IMR-90 (cell line): Measurements from ENCODE around the gene GATA5. TPM values are rescaled to one million over a fixed set of nuclear protein-coding genes. Genes with fewer than 3 reads are reported as not detected.
A peak's percentile ranks its signal among the peaks of the same experiment; 100 is the strongest.

Experiments used
- ATAC-seq: fragments of 200-7000 bp; cut with Tn5 transposase; 2 replicates; pipeline ENCODE4 v1.9.1; 2020; ENCODE audit warnings: low read depth, mild to moderate bottlenecking, moderate library complexity
- BruUV-seq: library from RNA; stranded (reverse); fragments of 400-500 nt; replicated peaks from 2 replicates; lab custom pipeline; 2021; lab: Mats Ljungman, UMichigan
- CTCF ChIA-PET: fragments of 300-600 bp; formaldehyde crosslinking; extraction: SDS; loops from one replicate; lab custom pipeline; 2021; ENCODE audit warnings: antibody characterized with exemption; lab: Yijun Ruan, JAX
- POLR2A ChIA-PET: fragments of 300-600 bp; sonication (Branson Sonifier 250); formaldehyde crosslinking; loops from one replicate; lab custom pipeline; 2022; ENCODE audit warnings: antibody characterized with exemption; ENCODE audit not compliant: unreplicated experiment; lab: Charles Lee
- DNase-seq: peaks from one replicate; pipeline ENCODE4 v3.0.0; 2013
- H2AFZ ChIP-seq: replicated peaks from 2 replicates; pipeline ENCODE3; 2013; ENCODE audit warnings: low read length, mild to moderate bottlenecking; ENCODE audit not compliant: poor library complexity
- H2AK5ac ChIP-seq: 2 replicates; pipeline ENCODE4 v1.6.1; 2013; ENCODE audit warnings: low read depth, low read length, inconsistent platforms
- H2AK9ac ChIP-seq: replicated peaks from 2 replicates; pipeline ENCODE3; 2013; ENCODE audit warnings: mild to moderate bottlenecking, low read depth, low read length, moderate library complexity; ENCODE audit not compliant: poor library complexity
- H2BK120ac ChIP-seq: 2 replicates; pipeline ENCODE4 v1.6.1; 2013; ENCODE audit warnings: low read depth, low read length, inconsistent platforms
- H2BK15ac ChIP-seq: 3 replicates; pipeline ENCODE4 v1.6.1; 2013; ENCODE audit warnings: low read depth, low read length, inconsistent platforms
- H2BK20ac ChIP-seq: 2 replicates; pipeline ENCODE4 v1.6.1; 2013; ENCODE audit warnings: low read depth, mild to moderate bottlenecking, inconsistent platforms, low read length, moderate library complexity
- H2BK5ac ChIP-seq: 2 replicates; pipeline ENCODE4 v1.6.1; 2013; ENCODE audit warnings: mild to moderate bottlenecking, low read depth, low read length, inconsistent platforms; ENCODE audit not compliant: poor library complexity, severe bottlenecking
- H3K14ac ChIP-seq: replicated peaks from 2 replicates; pipeline ENCODE4 v1.6.1; 2013; ENCODE audit warnings: low read depth, low read length, inconsistent platforms
- H3K18ac ChIP-seq: 2 replicates; pipeline ENCODE4 v1.6.1; 2013; ENCODE audit warnings: low read depth, low read length, control low read depth
- H3K23ac ChIP-seq: 2 replicates; pipeline ENCODE4 v1.6.1; 2013; ENCODE audit warnings: low read depth, low read length, inconsistent platforms
- H3K27ac ChIP-seq: 2 replicates; pipeline ENCODE4 v1.5.1; 2013; ENCODE audit warnings: mild to moderate bottlenecking, control low read depth, low read length; ENCODE audit not compliant: insufficient read depth
- H3K27me3 ChIP-seq: 2 replicates; pipeline ENCODE4 v1.6.1; 2013; ENCODE audit warnings: low read length; ENCODE audit not compliant: control insufficient read depth, insufficient read depth
- H3K36me3 ChIP-seq: 2 replicates; pipeline ENCODE4 v1.6.1; 2013; ENCODE audit warnings: low read length, mixed read lengths; ENCODE audit not compliant: control insufficient read depth, insufficient read depth
- H3K4ac ChIP-seq: 2 replicates; pipeline ENCODE4 v1.6.1; 2013; ENCODE audit warnings: low read depth, low read length, inconsistent platforms
- H3K4me1 ChIP-seq: 2 replicates; pipeline ENCODE4 v1.6.1; 2013; ENCODE audit warnings: low read length, mixed read lengths; ENCODE audit not compliant: control insufficient read depth, insufficient read depth
- H3K4me2 ChIP-seq: 2 replicates; pipeline ENCODE4 v1.6.1; 2013; ENCODE audit warnings: low read depth, mild to moderate bottlenecking, control low read depth, low read length, moderate library complexity
- H3K4me3 ChIP-seq: 2 replicates; pipeline ENCODE4 v1.5.1; 2013; ENCODE audit warnings: low read depth, mild to moderate bottlenecking, control low read depth, low read length, moderate library complexity; ENCODE audit not compliant: insufficient read depth
- H3K56ac ChIP-seq: 2 replicates; pipeline ENCODE4 v1.6.1; 2013; ENCODE audit warnings: low read length, inconsistent platforms; ENCODE audit not compliant: insufficient read depth; ENCODE audit errors: extremely low read depth
- H3K79me1 ChIP-seq, 2 experiments: 2 replicates each; pipeline ENCODE4 v1.6.1; 2013; ENCODE audit warnings: low read length in 2 of 2, inconsistent platforms in 1 of 2, low read depth in 1 of 2
- H3K9ac ChIP-seq: 2 replicates; pipeline ENCODE4 v1.6.1; 2013; ENCODE audit warnings: low read depth, low read length, control low read depth
- H3K9me1 ChIP-seq: 2 replicates; pipeline ENCODE4 v1.6.1; 2013; ENCODE audit warnings: low read length, inconsistent platforms; ENCODE audit not compliant: insufficient read depth
- H3K9me3 ChIP-seq: 2 replicates; pipeline ENCODE4 v1.6.1; 2013; ENCODE audit warnings: low read length; ENCODE audit not compliant: control insufficient read depth, insufficient read depth
- H4K20me1 ChIP-seq: 2 replicates; pipeline ENCODE4 v1.6.1; 2013; ENCODE audit warnings: low read length, inconsistent platforms; ENCODE audit not compliant: insufficient read depth
- H4K5ac ChIP-seq: 2 replicates; pipeline ENCODE4 v1.6.1; 2013; ENCODE audit warnings: mild to moderate bottlenecking, low read depth, low read length, control low read depth
- H4K8ac ChIP-seq, 2 experiments: 2 replicates each; pipeline ENCODE4 v1.6.1; 2013; ENCODE audit warnings: low read depth in 2 of 2, low read length in 2 of 2, control low read depth in 1 of 2, inconsistent platforms in 1 of 2
- H4K91ac ChIP-seq: 2 replicates; pipeline ENCODE4 v1.6.1; 2013; ENCODE audit warnings: low read depth, low read length, inconsistent platforms; ENCODE audit not compliant: insufficient read depth
- BHLHE40 ChIP-seq: fragments of 150-350 bp; IDR thresholded peaks from 2 replicates; pipeline ENCODE4 v1.6.1; 2016; ENCODE audit warnings: mild to moderate bottlenecking, low read depth, low read length
- CEBPB ChIP-seq: IDR thresholded peaks from 2 replicates; pipeline ENCODE4 v1.6.1; 2012; ENCODE audit warnings: low read depth, low read length, improper control_type of control experiment
- NFE2L2 ChIP-seq: fragments of 150-350 bp; IDR thresholded peaks from 2 replicates; pipeline ENCODE4 v1.6.1; 2016; ENCODE audit warnings: low read depth, mild to moderate bottlenecking, low read length
- RAD21 ChIP-seq: IDR thresholded peaks from 2 replicates; pipeline ENCODE4 v1.6.1; 2012; ENCODE audit warnings: low read length, improper control_type of control experiment
- RCOR1 ChIP-seq: IDR thresholded peaks from 2 replicates; pipeline ENCODE4 v1.6.1; 2012; ENCODE audit warnings: mild to moderate bottlenecking, low read length, improper control_type of control experiment; ENCODE audit not compliant: insufficient replicate concordance
- SMC3 ChIP-seq: fragments of 150-350 bp; IDR thresholded peaks from 2 replicates; pipeline ENCODE4 v1.6.1; 2016; ENCODE audit warnings: low read depth, mild to moderate bottlenecking, antibody characterized with exemption, low read length, moderate library complexity
- WGBS, 2 experiments: methylation state at CpG; one replicate each; pipeline versions ENCODE4 v1.1.5 to v1.1.7; 2013; ENCODE audit warnings: missing lambda C conversion rate in 2 of 2; ENCODE audit not compliant: insufficient read length in 1 of 2; ENCODE audit errors: extremely low coverage in 2 of 2; 5-methylcytosine and 5-hydroxymethylcytosine counted together
- dilution Hi-C: fragments of 300-500 bp; cut with HindIII; formaldehyde crosslinking; loops from one replicate; pipeline ENCODE4 v1.14.3; 2018; ENCODE audit warnings: low sequenced_read_pairs; ENCODE audit not compliant: unreplicated experiment
- in situ Hi-C: fragments of 300-500 bp; cut with MboI; formaldehyde crosslinking; loops from 3 replicates; pipeline ENCODE4 v1.14.3; 2019; ENCODE audit warnings: low sequenced_read_pairs, inconsistent platforms, mixed read lengths
- intact Hi-C: fragments of 100-400 bp; cut with micrococcal nuclease; formaldehyde crosslinking; loops from 2 replicates; pipeline ENCODE4 v1.10.0; 2022
- polyA plus RNA-seq, 3 experiments: library from polyadenylated mRNA; depleted of rRNA; stranded (reverse); fragments of >200 nt; gene quantifications; 2 replicates each; pipeline ENCODE4 v1.2.3, GENCODE V29; 2012; ENCODE audit warnings: low replicate concordance in 1 of 3
- total RNA-seq: library from RNA; depleted of rRNA; stranded (reverse); fragments of >200 nt; gene quantifications from 2 replicates; pipeline ENCODE4 v1.2.3, GENCODE V29; 2012
- TF ChIP-seq, protein P1 (sequence below): fragments of 150-350 bp; IDR thresholded peaks from 2 replicates; pipeline ENCODE4 v1.6.1; 2016; ENCODE audit warnings: low read depth, mild to moderate bottlenecking, low read length, moderate library complexity, borderline replicate concordance
- TF ChIP-seq, protein P2 (sequence below): conservative IDR thresholded peaks from 2 replicates; pipeline ENCODE4 v1.5.1; 2012; ENCODE audit warnings: mild to moderate bottlenecking, low read depth, low read length, improper control_type of control experiment

The GATA5 gene
- total and polyA plus RNA-seq, 2 of the 4 experiments (the other 2 are of a cell fraction): not detected

- H3K36me3 ChIP-seq: no peaks in the 10 kb centered on the region
- H3K14ac ChIP-seq: no peak overlapping the region
- dilution Hi-C loops (no loop called here), intact Hi-C loops (no loop called here), in situ Hi-C loops (no loop called here)
- no peak overlapping the region for H3K9ac ChIP-seq
- H4K20me1 ChIP-seq: no peaks in the 10 kb centered on the region
- no peak overlapping the region; the same call in 1 of the 2 replicates for H3K4me2 ChIP-seq
- no CpG with 5 or more reads among the region's 12 CpGs for WGBS, 2 experiments
- H2AK9ac ChIP-seq: no peak overlapping the region
- no peak overlapping the region for H2AK5ac ChIP-seq
- H2BK5ac ChIP-seq: no peak overlapping the region
- no peak overlapping the region for H4K5ac ChIP-seq
- peak; percentile 45 for DNase-seq
- no peaks in the 10 kb centered on the region; the same call in 1 of the 2 replicates for H3K9me1 ChIP-seq
- H2BK20ac ChIP-seq: no peak overlapping the region
- no peak overlapping the region for H3K56ac ChIP-seq
- no peak overlapping the region for H3K27ac ChIP-seq
- H3K4me3 ChIP-seq: no peak overlapping the region
- no peak overlapping the region for H4K8ac ChIP-seq
- no peak overlapping the region; the same call in 1 of the 2 replicates for H3K4ac ChIP-seq
- BruUV-seq: no TSS peak
- H2BK15ac ChIP-seq: no peak overlapping the region
- ChIA-PET CTCF (no interaction called here), POLR2A (no interaction called here)
- peak; percentile 81 for ATAC-seq
- TF ChIP-seq CEBPB (no peak), BHLHE40 (no peak), RAD21 (no peak), NFE2L2 (no peak), RCOR1 (no peak), SMC3 (no peak)
- TF ChIP-seq, protein P1, sequence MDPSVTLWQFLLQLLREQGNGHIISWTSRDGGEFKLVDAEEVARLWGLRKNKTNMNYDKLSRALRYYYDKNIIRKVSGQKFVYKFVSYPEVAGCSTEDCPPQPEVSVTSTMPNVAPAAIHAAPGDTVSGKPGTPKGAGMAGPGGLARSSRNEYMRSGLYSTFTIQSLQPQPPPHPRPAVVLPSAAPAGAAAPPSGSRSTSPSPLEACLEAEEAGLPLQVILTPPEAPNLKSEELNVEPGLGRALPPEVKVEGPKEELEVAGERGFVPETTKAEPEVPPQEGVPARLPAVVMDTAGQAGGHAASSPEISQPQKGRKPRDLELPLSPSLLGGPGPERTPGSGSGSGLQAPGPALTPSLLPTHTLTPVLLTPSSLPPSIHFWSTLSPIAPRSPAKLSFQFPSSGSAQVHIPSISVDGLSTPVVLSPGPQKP: no peak
- TF ChIP-seq, protein P2, sequence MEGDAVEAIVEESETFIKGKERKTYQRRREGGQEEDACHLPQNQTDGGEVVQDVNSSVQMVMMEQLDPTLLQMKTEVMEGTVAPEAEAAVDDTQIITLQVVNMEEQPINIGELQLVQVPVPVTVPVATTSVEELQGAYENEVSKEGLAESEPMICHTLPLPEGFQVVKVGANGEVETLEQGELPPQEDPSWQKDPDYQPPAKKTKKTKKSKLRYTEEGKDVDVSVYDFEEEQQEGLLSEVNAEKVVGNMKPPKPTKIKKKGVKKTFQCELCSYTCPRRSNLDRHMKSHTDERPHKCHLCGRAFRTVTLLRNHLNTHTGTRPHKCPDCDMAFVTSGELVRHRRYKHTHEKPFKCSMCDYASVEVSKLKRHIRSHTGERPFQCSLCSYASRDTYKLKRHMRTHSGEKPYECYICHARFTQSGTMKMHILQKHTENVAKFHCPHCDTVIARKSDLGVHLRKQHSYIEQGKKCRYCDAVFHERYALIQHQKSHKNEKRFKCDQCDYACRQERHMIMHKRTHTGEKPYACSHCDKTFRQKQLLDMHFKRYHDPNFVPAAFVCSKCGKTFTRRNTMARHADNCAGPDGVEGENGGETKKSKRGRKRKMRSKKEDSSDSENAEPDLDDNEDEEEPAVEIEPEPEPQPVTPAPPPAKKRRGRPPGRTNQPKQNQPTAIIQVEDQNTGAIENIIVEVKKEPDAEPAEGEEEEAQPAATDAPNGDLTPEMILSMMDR: no peak
- H3K79me1 ChIP-seq: no peaks in the 10 kb centered on the region
- no peak overlapping the region for H3K18ac ChIP-seq
- H3K27me3 ChIP-seq: peaks cover 79% of the 10 kb centered on the region
- peak overlapping the region; percentile 56 for H2AFZ ChIP-seq
- H3K4me1 ChIP-seq: peaks cover 8% of the 10 kb centered on the region; the same call in 1 of the 2 replicates
- H3K23ac ChIP-seq: no peak overlapping the region
- peaks cover 7% of the 10 kb centered on the region for H3K9me3 ChIP-seq
- no peak overlapping the region for H2BK120ac ChIP-seq
- no peak overlapping the region for H4K91ac ChIP-seq
Measured at GRCh38 chr20:62437496-62437895, 38.3 kb downstream of the GATA5 start.
